HepG2 (cell line): ENCODE measurements around the gene PANK3. TPM values are rescaled to one million over a fixed set of nuclear protein-coding genes. Genes with fewer than 3 reads are reported as not detected.
A peak's percentile ranks its signal among the peaks of the same experiment; 100 is the strongest.

Experiments used
- ATAC-seq: fragments of 200-7000 bp; cut with Tn5 transposase; 3 replicates; pipeline ENCODE4 v1.9.1; 2020; ENCODE audit warnings: mild to moderate bottlenecking, moderate library complexity
- BruUV-seq: library from RNA; stranded (reverse); fragments of 400-500 nt; replicated peaks from 2 replicates; lab custom pipeline; 2021; lab: Mats Ljungman, UMichigan
- CTCF ChIA-PET: fragments of 300-600 bp; formaldehyde crosslinking; extraction: SDS; loops from one replicate; lab custom pipeline; 2021; ENCODE audit warnings: low total read pairs, inconsistent platforms, low intra/inter-chr PET ratio; lab: Yijun Ruan, JAX
- POLR2A ChIA-PET: fragments of 350-600 bp; sonication (Branson Sonifier 250); formaldehyde crosslinking; loops from one replicate; lab custom pipeline; 2020; ENCODE audit warnings: antibody characterized with exemption, inconsistent platforms; lab: Yijun Ruan, JAX
- DNase-seq: peaks from one replicate; pipeline ENCODE4 v3.0.0-alpha.2; 2015; ENCODE audit warnings: low spot score
- FAIRE-seq: peaks from 3 replicates; lab custom pipeline; 2011; peaks lifted over from hg19 to GRCh38; lab: Jason Lieb, UNC
- H2AFZ ChIP-seq: one replicate; pipeline ENCODE4 v1.6.1; 2011; ENCODE audit warnings: low read length, inconsistent platforms
- H3K27ac ChIP-seq: fragments of 300-600 bp; 3 replicates; pipeline ENCODE4 v1.8.0; 2011; ENCODE audit warnings: mixed run types, mild to moderate bottlenecking, mixed read lengths, low read length, inconsistent platforms; ENCODE audit not compliant: insufficient read depth; ENCODE audit errors: extremely low read length
- H3K27me3 ChIP-seq, 2 experiments: fragments of 200-600 bp in 1 of 2; 2 replicates in 1 of 2; 3 replicates in 1 of 2; pipeline versions ENCODE4 v1.6.0 to v1.8.0; 2011; ENCODE audit warnings: low read length in 2 of 2, mild to moderate bottlenecking in 2 of 2, moderate library complexity in 2 of 2, inconsistent platforms in 1 of 2; ENCODE audit not compliant: insufficient read depth in 2 of 2, control insufficient read depth in 1 of 2
- H3K36me3 ChIP-seq, 2 experiments: fragments of 200-600 bp in 1 of 2; replicated peaks in 1 of 2; 2 replicates in 1 of 2; 3 replicates in 1 of 2; pipeline versions ENCODE4 v1.5.1 to v1.8.0; 2011; ENCODE audit warnings: low read length in 2 of 2, inconsistent platforms in 1 of 2; ENCODE audit not compliant: insufficient read depth in 2 of 2, control insufficient read depth in 1 of 2
- H3K4me1 ChIP-seq: 2 replicates; pipeline ENCODE4 v1.5.1; 2012; ENCODE audit warnings: low read length, inconsistent platforms; ENCODE audit not compliant: insufficient read depth
- H3K4me2 ChIP-seq: 2 replicates; pipeline ENCODE4 v1.6.0; 2011; ENCODE audit warnings: low read depth, low read length, inconsistent platforms
- H3K4me3 ChIP-seq, 3 experiments: fragments of 200-600 bp in 1 of 3; sonication (generic), shearing (Covaris generic) in 1 of 3; replicated peaks in 1 of 3; 2 replicates each; pipeline ENCODE4 v1.5.1; 2011 to 2016; ENCODE audit warnings: low read length in 3 of 3, inconsistent platforms in 2 of 3, low read depth in 2 of 3, mild to moderate bottlenecking in 2 of 3, control low read depth in 1 of 3, mixed read lengths in 1 of 3; ENCODE audit not compliant: insufficient read depth in 1 of 3
- H3K79me2 ChIP-seq: one replicate; pipeline ENCODE4 v1.6.1; 2011; ENCODE audit warnings: low read length, inconsistent platforms; ENCODE audit not compliant: insufficient read depth
- H3K9ac ChIP-seq: 2 replicates; pipeline ENCODE4 v1.6.0; 2011; ENCODE audit warnings: mild to moderate bottlenecking, low read depth, low read length, inconsistent platforms; ENCODE audit not compliant: insufficient read depth
- H3K9me3 ChIP-seq: 2 replicates; pipeline ENCODE4 v1.5.1; 2012; ENCODE audit warnings: mild to moderate bottlenecking, low read length
- H4K20me1 ChIP-seq: 2 replicates; pipeline ENCODE4 v1.6.0; 2011; ENCODE audit warnings: inconsistent platforms, mild to moderate bottlenecking, low read length, moderate library complexity; ENCODE audit not compliant: insufficient read depth
- ATM ChIP-seq: fragments of 450-650 bp; IDR thresholded peaks from 2 replicates; pipeline ENCODE4 v1.7.1; 2017; ENCODE audit warnings: mild to moderate bottlenecking, borderline replicate concordance
- NFKBIZ ChIP-seq: IDR thresholded peaks from 2 replicates; pipeline ENCODE4 v1.6.1; 2018; ENCODE audit warnings: missing genetic modification reagents, missing compliant biosample characterization
- PAWR ChIP-seq: sonication (generic); formaldehyde crosslinking; IDR thresholded peaks from 2 replicates; pipeline ENCODE4 v1.4.0; 2020; ENCODE audit warnings: missing genetic modification reagents, mild to moderate bottlenecking, borderline replicate concordance
- PAXIP1 ChIP-seq: sonication (generic); formaldehyde crosslinking; conservative IDR thresholded peaks from 2 replicates; pipeline ENCODE4 v1.4.0; 2020; ENCODE audit warnings: mild to moderate bottlenecking, missing genetic modification reagents, moderate library complexity
- SCMH1 ChIP-seq: sonication (generic); formaldehyde crosslinking; IDR thresholded peaks from 2 replicates; pipeline ENCODE4 v1.9.0; 2021; ENCODE audit warnings: missing genetic modification reagents, mild to moderate bottlenecking, borderline replicate concordance
- SNRNP70 ChIP-seq: fragments of 200-400 bp; formaldehyde crosslinking; IDR thresholded peaks from 2 replicates; pipeline ENCODE4 v1.6.1; 2017; ENCODE audit warnings: mild to moderate bottlenecking, low read depth, low read length, moderate library complexity
- TEAD3 ChIP-seq: optimal IDR thresholded peaks from 2 replicates; pipeline ENCODE3; 2016; ENCODE audit warnings: borderline replicate concordance
- WGBS: methylation state at CpG from one replicate; pipeline ENCODE4 v1.1.6; 2017; ENCODE audit warnings: low lambda C conversion rate; 5-methylcytosine and 5-hydroxymethylcytosine counted together
- in situ Hi-C: cut with HindIII; loops from 2 replicates; pipeline ENCODE4 v1.10.0; 2017; ENCODE audit warnings: low pct_unique_long_range_greater_than_20kb; ENCODE audit not compliant: extremely low pct_ligation_motif_present
- intact Hi-C: fragments of 100-400 bp; cut with micrococcal nuclease; formaldehyde crosslinking; loops from one replicate; pipeline ENCODE4 v1.10.0; 2022; ENCODE audit not compliant: unreplicated experiment
- polyA plus RNA-seq, 8 experiments: library from polyadenylated mRNA; depleted of rRNA in 3 of 8; stranded (reverse) in 7 of 8; unstranded in 1 of 8; fragments of >200 nt; fragmentation: Illumina TruSeq in 4 of 8; extraction: Trizol in 4 of 8; gene quantifications; 2 replicates each; pipeline versions ENCODE4 v1.2.1 to v1.2.3, GENCODE V29; 2011 to 2016; ENCODE audit warnings: low read depth in 4 of 8, missing spikeins in 1 of 8, mixed read lengths in 1 of 8; ENCODE audit not compliant: insufficient read depth in 1 of 8
- total RNA-seq, 5 experiments: library from RNA; depleted of rRNA; stranded (reverse); fragments of >200 nt; fragmentation: Illumina TruSeq; extraction: Trizol; gene quantifications; 2 replicates each; pipeline ENCODE4 v1.2.3, GENCODE V29; 2016; ENCODE audit warnings: low read depth in 1 of 5
- TF ChIP-seq, protein P1 (sequence below): sonication (generic); formaldehyde crosslinking; IDR thresholded peaks from 2 replicates; pipeline ENCODE4 v1.4.0; 2020; ENCODE audit warnings: missing genetic modification reagents
- TF ChIP-seq, protein P2 (sequence below), 2 experiments: IDR thresholded peaks; 2 replicates each; pipeline ENCODE4 v1.6.1; 2011 to 2012; ENCODE audit warnings: low read length in 2 of 2, borderline replicate concordance in 1 of 2, low read depth in 1 of 2, mild to moderate bottlenecking in 1 of 2, moderate library complexity in 1 of 2
- TF ChIP-seq, protein P3 (sequence below): sonication (generic); formaldehyde crosslinking; IDR thresholded peaks from 2 replicates; pipeline ENCODE4 v1.5.0; 2020; ENCODE audit warnings: mild to moderate bottlenecking, missing genetic modification reagents

The PANK3 gene
- total and polyA plus RNA-seq, 2 of the 13 experiments (the other 11 are each of a cell fraction or from before 2014, with no cell fraction given): 26.9 to 69.5 TPM

DNA sequence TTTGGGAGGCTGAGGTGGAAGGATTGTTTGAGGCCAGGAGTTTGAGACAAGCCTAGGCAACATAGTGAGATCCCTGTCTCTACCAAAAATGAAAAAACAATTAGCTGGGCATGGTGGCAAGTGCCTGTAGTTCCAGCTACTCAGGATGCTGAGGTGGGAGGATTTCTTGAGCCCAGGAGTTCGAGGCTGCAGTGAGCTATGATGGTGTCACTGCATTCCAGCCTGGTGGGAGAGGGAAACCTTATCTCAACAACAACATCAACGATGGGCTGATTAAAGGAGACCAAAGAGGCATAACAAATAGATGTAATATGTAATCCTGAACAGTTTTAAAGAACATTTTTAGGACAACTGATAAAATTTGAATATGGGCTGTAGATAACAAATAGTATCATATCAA, 34.2 kb upstream of the PANK3 start:
- CTCF ChIA-PET: no interaction called here
- POLR2A ChIA-PET: interaction anchor here (1.1 to 1.3 kb wide), 2 partner anchors 11 to 34 kb away, joined by 3 read pairs; partner anchors contain the start of gene PANK3
- FAIRE-seq: peak; percentile 43
- Histone ChIP-seq H3K4me2 (peak overlapping the region; percentile 41; the same call in 1 of the 2 replicates), H3K9ac (no peak overlapping the region), H3K79me2 (no peaks in the 10 kb centered on the region), H2AFZ (no peak overlapping the region), H3K36me3 (no peaks in the 10 kb centered on the region), H3K4me1 (peaks cover 44% of the 10 kb centered on the region), H3K27ac (peak overlapping the region; percentile 23), H3K27me3 (no peaks in the 10 kb centered on the region), H3K9me3 (no peaks in the 10 kb centered on the region), H4K20me1 (no peaks in the 10 kb centered on the region), H3K4me3 (no peak overlapping the region)
- in situ Hi-C loops: no loop called here
- WGBS: 17% methylated on average over 2 of the region's 2 CpGs
- intact Hi-C loops: loop anchor here (2.0 kb wide), 1 partner anchor 21 kb away; no protein-coding TSS in a partner anchor
- DNase-seq: no peak
- BruUV-seq: no TSS peak
- no peak for ATAC-seq
- TF ChIP-seq SNRNP70 (no peak), PAXIP1 (CRISPR knock-in tag) (no peak), SCMH1 (CRISPR knock-in tag) (no peak), TEAD3 (CRISPR knock-in tag) (peak; percentile 29), ATM (no peak), NFKBIZ (no peak), PAWR (CRISPR knock-in tag) (no peak)
- TF ChIP-seq, protein P1, sequence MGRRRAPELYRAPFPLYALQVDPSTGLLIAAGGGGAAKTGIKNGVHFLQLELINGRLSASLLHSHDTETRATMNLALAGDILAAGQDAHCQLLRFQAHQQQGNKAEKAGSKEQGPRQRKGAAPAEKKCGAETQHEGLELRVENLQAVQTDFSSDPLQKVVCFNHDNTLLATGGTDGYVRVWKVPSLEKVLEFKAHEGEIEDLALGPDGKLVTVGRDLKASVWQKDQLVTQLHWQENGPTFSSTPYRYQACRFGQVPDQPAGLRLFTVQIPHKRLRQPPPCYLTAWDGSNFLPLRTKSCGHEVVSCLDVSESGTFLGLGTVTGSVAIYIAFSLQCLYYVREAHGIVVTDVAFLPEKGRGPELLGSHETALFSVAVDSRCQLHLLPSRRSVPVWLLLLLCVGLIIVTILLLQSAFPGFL: no peak
- TF ChIP-seq, protein P2, sequence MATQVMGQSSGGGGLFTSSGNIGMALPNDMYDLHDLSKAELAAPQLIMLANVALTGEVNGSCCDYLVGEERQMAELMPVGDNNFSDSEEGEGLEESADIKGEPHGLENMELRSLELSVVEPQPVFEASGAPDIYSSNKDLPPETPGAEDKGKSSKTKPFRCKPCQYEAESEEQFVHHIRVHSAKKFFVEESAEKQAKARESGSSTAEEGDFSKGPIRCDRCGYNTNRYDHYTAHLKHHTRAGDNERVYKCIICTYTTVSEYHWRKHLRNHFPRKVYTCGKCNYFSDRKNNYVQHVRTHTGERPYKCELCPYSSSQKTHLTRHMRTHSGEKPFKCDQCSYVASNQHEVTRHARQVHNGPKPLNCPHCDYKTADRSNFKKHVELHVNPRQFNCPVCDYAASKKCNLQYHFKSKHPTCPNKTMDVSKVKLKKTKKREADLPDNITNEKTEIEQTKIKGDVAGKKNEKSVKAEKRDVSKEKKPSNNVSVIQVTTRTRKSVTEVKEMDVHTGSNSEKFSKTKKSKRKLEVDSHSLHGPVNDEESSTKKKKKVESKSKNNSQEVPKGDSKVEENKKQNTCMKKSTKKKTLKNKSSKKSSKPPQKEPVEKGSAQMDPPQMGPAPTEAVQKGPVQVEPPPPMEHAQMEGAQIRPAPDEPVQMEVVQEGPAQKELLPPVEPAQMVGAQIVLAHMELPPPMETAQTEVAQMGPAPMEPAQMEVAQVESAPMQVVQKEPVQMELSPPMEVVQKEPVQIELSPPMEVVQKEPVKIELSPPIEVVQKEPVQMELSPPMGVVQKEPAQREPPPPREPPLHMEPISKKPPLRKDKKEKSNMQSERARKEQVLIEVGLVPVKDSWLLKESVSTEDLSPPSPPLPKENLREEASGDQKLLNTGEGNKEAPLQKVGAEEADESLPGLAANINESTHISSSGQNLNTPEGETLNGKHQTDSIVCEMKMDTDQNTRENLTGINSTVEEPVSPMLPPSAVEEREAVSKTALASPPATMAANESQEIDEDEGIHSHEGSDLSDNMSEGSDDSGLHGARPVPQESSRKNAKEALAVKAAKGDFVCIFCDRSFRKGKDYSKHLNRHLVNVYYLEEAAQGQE (IDR thresholded peaks at IDR 0.05; ENCODE audit: borderline replicate concordance in 1 of 2, low read depth in 1 of 2, low read length in 2 of 2): no peak
- TF ChIP-seq, protein P3, sequence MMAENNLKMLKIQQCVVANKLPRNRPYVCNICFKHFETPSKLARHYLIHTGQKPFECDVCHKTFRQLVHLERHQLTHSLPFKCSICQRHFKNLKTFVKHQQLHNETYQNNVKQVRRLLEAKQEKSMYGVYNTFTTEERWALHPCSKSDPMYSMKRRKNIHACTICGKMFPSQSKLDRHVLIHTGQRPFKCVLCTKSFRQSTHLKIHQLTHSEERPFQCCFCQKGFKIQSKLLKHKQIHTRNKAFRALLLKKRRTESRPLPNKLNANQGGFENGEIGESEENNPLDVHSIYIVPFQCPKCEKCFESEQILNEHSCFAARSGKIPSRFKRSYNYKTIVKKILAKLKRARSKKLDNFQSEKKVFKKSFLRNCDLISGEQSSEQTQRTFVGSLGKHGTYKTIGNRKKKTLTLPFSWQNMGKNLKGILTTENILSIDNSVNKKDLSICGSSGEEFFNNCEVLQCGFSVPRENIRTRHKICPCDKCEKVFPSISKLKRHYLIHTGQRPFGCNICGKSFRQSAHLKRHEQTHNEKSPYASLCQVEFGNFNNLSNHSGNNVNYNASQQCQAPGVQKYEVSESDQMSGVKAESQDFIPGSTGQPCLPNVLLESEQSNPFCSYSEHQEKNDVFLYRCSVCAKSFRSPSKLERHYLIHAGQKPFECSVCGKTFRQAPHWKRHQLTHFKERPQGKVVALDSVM (CRISPR knock-in tag): peak; percentile 45; the same call in 1 of the 2 replicates
